A549 (cell line): ENCODE data around the gene SLC5A5.
A peak's percentile ranks its signal among the peaks of the same experiment; 100 is the strongest.

Experiments used
- CHD4 ChIP-seq: fragments of 200-600 bp; sonication (generic); IDR thresholded peaks from 2 replicates; pipeline ENCODE4 v1.6.1; 2016; ENCODE audit warnings: antibody characterized with exemption, mild to moderate bottlenecking, borderline replicate concordance
- EP300 ChIP-seq, 2 experiments: fragments of >200 bp; sonication (Bioruptor Twin); formaldehyde crosslinking; IDR thresholded peaks; 2 replicates in 1 of 2; 3 replicates in 1 of 2; pipeline ENCODE4 v1.6.1; 2016 to 2017
- HEYL ChIP-seq: fragments of 250-450 bp; sonication (Bioruptor Pico); IDR thresholded peaks from 2 replicates; pipeline ENCODE4 v1.8.0; 2021; ENCODE audit warnings: mild to moderate bottlenecking, moderate library complexity
- HOXA7 ChIP-seq: fragments of 250-450 bp; sonication (Bioruptor Pico); IDR thresholded peaks from 2 replicates; pipeline ENCODE4 v1.5.0; 2020; ENCODE audit warnings: mild to moderate bottlenecking, moderate library complexity
- MAFK ChIP-seq: fragments of 450-650 bp; IDR thresholded peaks from 2 replicates; pipeline ENCODE4 v1.6.1; 2014; ENCODE audit not compliant: partially characterized antibody
- POLR2A ChIP-seq: IDR thresholded peaks from 2 replicates; pipeline ENCODE4 v1.6.1; 2012; ENCODE audit warnings: mild to moderate bottlenecking, low read length
- RARB ChIP-seq: fragments of 250-450 bp; sonication (Bioruptor Pico); IDR thresholded peaks from 2 replicates; pipeline ENCODE4 v1.8.0; 2021; ENCODE audit warnings: mild to moderate bottlenecking, moderate library complexity
- RCOR1 ChIP-seq: fragments of 150-350 bp; IDR thresholded peaks from 2 replicates; pipeline ENCODE4 v1.6.1; 2014; ENCODE audit warnings: antibody characterized with exemption, low read length, low read depth
- ZC3H11A ChIP-seq: fragments of 450-650 bp; IDR thresholded peaks from 2 replicates; pipeline ENCODE4 v1.6.1; 2014; ENCODE audit warnings: antibody characterized with exemption, mild to moderate bottlenecking
- TF ChIP-seq, protein P1 (sequence below): fragments of >200 bp; sonication (Bioruptor Twin); formaldehyde crosslinking; IDR thresholded peaks from 3 replicates; pipeline ENCODE4 v1.5.1; 2016
- TF ChIP-seq, protein P2 (sequence below): fragments of >200 bp; sonication (Bioruptor Twin); formaldehyde crosslinking; IDR thresholded peaks from 3 replicates; pipeline ENCODE4 v1.6.1; 2016
- TF ChIP-seq, protein P3 (sequence below): fragments of 200-600 bp; sonication (generic); IDR thresholded peaks from 2 replicates; pipeline ENCODE4 v1.6.1; 2016; ENCODE audit warnings: antibody characterized with exemption, mild to moderate bottlenecking, moderate library complexity

DNA sequence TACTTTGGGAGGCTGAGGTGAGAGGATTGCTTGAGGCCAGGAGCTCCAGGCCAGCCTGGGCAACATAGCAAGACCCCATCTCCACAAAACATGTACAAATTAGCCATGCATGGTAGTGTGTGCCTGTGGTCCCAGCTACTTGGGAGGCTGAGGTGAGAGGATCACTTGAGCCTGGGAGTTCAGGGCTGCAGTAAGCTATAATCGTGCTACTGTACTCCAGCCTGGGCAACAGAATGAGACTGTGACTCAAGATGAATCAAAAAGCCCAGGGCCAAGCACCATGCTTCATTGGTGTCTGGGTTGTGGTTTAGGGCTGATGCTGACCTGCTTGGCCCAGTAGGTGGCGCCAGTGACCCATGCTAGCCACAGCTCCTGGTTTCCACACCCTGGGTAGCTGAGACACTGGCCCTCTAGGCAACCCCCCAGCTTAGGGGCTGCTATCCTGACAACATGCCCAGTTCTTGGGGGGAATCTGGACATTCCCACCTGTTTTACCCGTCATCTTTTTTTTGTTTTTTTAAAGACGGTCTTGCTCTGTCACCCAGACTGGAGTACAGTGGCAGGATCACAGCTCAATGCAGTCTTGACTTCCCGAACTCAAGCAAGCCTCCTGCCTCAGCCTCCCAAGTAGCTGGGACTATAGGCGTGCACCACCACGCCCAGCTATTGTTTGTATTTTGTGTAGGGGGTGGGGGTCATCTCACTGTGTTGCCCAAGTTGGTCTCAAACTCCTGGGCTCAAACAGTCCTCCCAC, 66.5 kb downstream of the SLC5A5 start:
- no peak for TF ChIP-seq ZC3H11A
- TF ChIP-seq, protein P1, sequence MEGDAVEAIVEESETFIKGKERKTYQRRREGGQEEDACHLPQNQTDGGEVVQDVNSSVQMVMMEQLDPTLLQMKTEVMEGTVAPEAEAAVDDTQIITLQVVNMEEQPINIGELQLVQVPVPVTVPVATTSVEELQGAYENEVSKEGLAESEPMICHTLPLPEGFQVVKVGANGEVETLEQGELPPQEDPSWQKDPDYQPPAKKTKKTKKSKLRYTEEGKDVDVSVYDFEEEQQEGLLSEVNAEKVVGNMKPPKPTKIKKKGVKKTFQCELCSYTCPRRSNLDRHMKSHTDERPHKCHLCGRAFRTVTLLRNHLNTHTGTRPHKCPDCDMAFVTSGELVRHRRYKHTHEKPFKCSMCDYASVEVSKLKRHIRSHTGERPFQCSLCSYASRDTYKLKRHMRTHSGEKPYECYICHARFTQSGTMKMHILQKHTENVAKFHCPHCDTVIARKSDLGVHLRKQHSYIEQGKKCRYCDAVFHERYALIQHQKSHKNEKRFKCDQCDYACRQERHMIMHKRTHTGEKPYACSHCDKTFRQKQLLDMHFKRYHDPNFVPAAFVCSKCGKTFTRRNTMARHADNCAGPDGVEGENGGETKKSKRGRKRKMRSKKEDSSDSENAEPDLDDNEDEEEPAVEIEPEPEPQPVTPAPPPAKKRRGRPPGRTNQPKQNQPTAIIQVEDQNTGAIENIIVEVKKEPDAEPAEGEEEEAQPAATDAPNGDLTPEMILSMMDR = peak; percentile 79
- no peak for TF ChIP-seq POLR2A
- TF ChIP-seq, protein P2, sequence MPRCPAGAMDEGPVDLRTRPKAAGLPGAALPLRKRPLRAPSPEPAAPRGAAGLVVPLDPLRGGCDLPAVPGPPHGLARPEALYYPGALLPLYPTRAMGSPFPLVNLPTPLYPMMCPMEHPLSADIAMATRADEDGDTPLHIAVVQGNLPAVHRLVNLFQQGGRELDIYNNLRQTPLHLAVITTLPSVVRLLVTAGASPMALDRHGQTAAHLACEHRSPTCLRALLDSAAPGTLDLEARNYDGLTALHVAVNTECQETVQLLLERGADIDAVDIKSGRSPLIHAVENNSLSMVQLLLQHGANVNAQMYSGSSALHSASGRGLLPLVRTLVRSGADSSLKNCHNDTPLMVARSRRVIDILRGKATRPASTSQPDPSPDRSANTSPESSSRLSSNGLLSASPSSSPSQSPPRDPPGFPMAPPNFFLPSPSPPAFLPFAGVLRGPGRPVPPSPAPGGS = no peak
- no peak for TF ChIP-seq MAFK
- TF ChIP-seq HEYL (CRISPR knock-in tag) = no peak
- TF ChIP-seq HOXA7 = no peak
- TF ChIP-seq, protein P3, sequence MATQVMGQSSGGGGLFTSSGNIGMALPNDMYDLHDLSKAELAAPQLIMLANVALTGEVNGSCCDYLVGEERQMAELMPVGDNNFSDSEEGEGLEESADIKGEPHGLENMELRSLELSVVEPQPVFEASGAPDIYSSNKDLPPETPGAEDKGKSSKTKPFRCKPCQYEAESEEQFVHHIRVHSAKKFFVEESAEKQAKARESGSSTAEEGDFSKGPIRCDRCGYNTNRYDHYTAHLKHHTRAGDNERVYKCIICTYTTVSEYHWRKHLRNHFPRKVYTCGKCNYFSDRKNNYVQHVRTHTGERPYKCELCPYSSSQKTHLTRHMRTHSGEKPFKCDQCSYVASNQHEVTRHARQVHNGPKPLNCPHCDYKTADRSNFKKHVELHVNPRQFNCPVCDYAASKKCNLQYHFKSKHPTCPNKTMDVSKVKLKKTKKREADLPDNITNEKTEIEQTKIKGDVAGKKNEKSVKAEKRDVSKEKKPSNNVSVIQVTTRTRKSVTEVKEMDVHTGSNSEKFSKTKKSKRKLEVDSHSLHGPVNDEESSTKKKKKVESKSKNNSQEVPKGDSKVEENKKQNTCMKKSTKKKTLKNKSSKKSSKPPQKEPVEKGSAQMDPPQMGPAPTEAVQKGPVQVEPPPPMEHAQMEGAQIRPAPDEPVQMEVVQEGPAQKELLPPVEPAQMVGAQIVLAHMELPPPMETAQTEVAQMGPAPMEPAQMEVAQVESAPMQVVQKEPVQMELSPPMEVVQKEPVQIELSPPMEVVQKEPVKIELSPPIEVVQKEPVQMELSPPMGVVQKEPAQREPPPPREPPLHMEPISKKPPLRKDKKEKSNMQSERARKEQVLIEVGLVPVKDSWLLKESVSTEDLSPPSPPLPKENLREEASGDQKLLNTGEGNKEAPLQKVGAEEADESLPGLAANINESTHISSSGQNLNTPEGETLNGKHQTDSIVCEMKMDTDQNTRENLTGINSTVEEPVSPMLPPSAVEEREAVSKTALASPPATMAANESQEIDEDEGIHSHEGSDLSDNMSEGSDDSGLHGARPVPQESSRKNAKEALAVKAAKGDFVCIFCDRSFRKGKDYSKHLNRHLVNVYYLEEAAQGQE = no peak
- no peak for TF ChIP-seq CHD4
- TF ChIP-seq RCOR1 = no peak
- no peak for TF ChIP-seq EP300 (IDR thresholded peaks at IDR 0.05)
- TF ChIP-seq RARB (CRISPR knock-in tag) = no peak
